Measurements from ENCODE around the gene GALNT1.

GALNT1 gene

DNA sequence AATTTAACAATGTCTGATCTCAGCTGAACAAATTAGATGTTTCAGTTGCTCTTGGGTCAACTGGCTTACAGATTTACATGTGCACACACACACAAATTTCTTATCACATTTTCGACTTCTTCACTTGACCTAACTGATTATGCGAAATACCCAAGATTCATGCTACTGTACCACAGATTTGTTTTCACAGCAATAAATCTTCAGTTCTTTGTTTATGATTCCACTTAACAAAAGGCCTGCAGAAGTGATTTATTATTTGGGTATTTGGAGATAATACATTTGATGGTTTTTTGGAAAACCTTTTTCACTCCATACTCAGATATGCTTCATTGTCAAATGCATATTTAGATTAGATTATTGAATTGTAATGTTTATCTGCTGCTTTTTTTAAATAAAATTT is 129.0 kb downstream of the GALNT1 start:
- no peak for DNase-seq (ENCODE audit: low read depth, low spot score)
- Histone ChIP-seq H3K4me3 (ENCODE audit: low read length) (no peak overlapping the region), H3K27ac (ENCODE audit: low read length) (no peak overlapping the region), H3K9me3 (ENCODE audit: control insufficient read depth, insufficient read depth, low read length) (no peaks in the 10 kb centered on the region), H3K27me3 (ENCODE audit: control insufficient read depth, insufficient read depth, low read length) (no peaks in the 10 kb centered on the region), H3K36me3 (ENCODE audit: control insufficient read depth, insufficient read depth, low read length) (no peaks in the 10 kb centered on the region), H3K4me1 (ENCODE audit: control insufficient read depth, insufficient read depth, low read length) (no peaks in the 10 kb centered on the region)
- no CpG with 5 or more reads among the region's 2 CpGs for WGBS (ENCODE audit: insufficient coverage, insufficient read length)

DNA sequence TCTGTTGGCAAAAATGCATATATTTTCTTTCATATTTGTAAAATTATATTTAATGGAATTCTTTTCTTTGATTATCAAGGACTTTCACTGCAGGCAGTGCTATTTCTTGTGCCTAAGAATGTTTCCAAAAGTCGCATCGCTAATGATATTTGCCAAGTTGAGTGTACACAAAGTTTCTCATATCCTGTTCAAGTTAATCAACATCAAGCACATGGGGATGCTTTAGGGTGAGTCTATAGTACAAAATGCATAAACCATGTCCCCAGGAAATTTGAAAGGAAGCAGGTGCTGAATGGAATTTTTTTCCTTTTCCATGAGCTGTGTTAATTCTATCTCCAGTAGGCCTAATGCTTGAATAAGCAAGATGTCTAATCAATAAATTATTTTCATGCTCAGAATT is 129.7 kb downstream of the GALNT1 start:
- no peak overlapping the region for H3K27ac ChIP-seq (ENCODE audit: low read length)
- no peaks in the 10 kb centered on the region for H3K9me3 ChIP-seq (ENCODE audit: control insufficient read depth, insufficient read depth, low read length)
- H3K36me3 ChIP-seq (ENCODE audit: control insufficient read depth, insufficient read depth, low read length), result no peaks in the 10 kb centered on the region
- DNase-seq (ENCODE audit: low read depth, low spot score), result no peak
- no peaks in the 10 kb centered on the region for H3K4me1 ChIP-seq (ENCODE audit: control insufficient read depth, insufficient read depth, low read length)
- no CpG with 5 or more reads among the region's 2 CpGs for WGBS (ENCODE audit: insufficient coverage, insufficient read length)
- H3K27me3 ChIP-seq (ENCODE audit: control insufficient read depth, insufficient read depth, low read length), result no peaks in the 10 kb centered on the region
- H3K4me3 ChIP-seq (ENCODE audit: low read length), result no peak overlapping the region

DNA sequence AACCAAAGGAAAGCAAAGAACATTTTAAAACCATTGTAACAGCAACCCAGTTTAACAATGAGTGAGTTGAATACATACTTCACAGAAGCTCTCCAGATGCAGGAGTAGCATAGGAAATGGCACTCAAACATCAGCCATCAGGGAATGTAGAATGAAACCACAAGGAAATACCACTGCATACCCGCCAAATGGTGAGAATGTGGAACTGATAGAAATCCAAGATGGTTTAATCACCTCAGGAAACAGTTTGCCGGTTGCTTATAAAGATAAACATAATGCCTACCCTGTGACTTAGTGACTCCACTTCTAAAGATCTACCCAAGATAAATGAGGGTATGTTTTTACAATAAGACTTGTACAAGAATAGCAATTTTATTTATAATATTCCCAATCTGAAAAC is 132.0 kb downstream of the GALNT1 start:
- H3K27me3 ChIP-seq (ENCODE audit: control insufficient read depth, insufficient read depth, low read length), result no peaks in the 10 kb centered on the region
- no peak overlapping the region for H3K27ac ChIP-seq (ENCODE audit: low read length)
- no peak for DNase-seq (ENCODE audit: low read depth, low spot score)
- no CpG with 5 or more reads among the region's 2 CpGs for WGBS (ENCODE audit: insufficient coverage, insufficient read length)
- H3K36me3 ChIP-seq (ENCODE audit: control insufficient read depth, insufficient read depth, low read length), result no peaks in the 10 kb centered on the region
- no peaks in the 10 kb centered on the region for H3K4me1 ChIP-seq (ENCODE audit: control insufficient read depth, insufficient read depth, low read length)
- no peaks in the 10 kb centered on the region for H3K9me3 ChIP-seq (ENCODE audit: control insufficient read depth, insufficient read depth, low read length)
- H3K4me3 ChIP-seq (ENCODE audit: low read length), result no peak overlapping the region

DNA sequence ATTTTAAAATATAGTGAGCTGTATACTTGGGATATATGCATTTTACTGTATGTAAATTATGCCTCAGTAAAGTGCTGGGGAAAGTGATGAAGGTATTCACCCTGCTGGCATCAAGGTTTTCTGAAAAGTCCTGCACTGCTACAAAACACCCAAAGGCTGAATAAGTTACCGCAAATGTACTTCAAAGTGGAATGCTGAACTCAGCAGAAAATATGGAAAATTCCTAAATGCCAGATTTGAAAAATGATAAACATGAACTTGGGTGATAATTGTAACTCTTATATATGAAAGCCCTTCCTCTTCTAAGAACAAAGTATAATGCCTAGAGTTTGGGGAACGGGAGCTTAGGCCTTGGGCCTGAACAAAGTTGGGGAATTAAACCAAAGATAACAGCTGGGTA is 133.0 kb downstream of the GALNT1 start:
- no peaks in the 10 kb centered on the region for H3K9me3 ChIP-seq (ENCODE audit: control insufficient read depth, insufficient read depth, low read length)
- no peak overlapping the region for H3K27ac ChIP-seq (ENCODE audit: low read length)
- no peak overlapping the region for H3K4me3 ChIP-seq (ENCODE audit: low read length)
- no peaks in the 10 kb centered on the region for H3K27me3 ChIP-seq (ENCODE audit: control insufficient read depth, insufficient read depth, low read length)
- H3K36me3 ChIP-seq (ENCODE audit: control insufficient read depth, insufficient read depth, low read length), result no peaks in the 10 kb centered on the region
- no CpG with 5 or more reads among the region's 2 CpGs for WGBS (ENCODE audit: insufficient coverage, insufficient read length)
- no peaks in the 10 kb centered on the region for H3K4me1 ChIP-seq (ENCODE audit: control insufficient read depth, insufficient read depth, low read length)
- no peak for DNase-seq (ENCODE audit: low read depth, low spot score)

DNA sequence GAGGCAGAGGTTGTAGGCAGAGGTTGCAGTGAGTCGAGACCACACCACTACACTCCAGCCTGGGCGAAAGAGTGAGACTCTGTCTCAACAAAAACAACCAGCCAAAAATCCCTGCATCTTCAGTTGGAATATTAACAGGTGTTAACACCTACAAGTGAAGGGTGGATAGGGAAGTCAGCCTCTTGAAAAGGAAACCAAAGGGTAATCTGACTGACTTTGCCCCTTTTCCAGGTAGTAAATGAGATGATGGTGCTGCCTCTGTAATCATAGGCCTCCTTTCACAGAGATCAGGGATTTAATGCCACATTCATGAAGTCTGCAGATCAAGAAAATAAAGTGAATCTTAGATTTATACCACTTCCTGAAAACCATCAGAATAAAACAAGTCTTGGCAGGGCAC is 133.6 kb downstream of the GALNT1 start:
- no peak for DNase-seq (ENCODE audit: low read depth, low spot score)
- H3K4me1 ChIP-seq (ENCODE audit: control insufficient read depth, insufficient read depth, low read length), result no peaks in the 10 kb centered on the region
- H3K27ac ChIP-seq (ENCODE audit: low read length), result no peak overlapping the region
- no peaks in the 10 kb centered on the region for H3K27me3 ChIP-seq (ENCODE audit: control insufficient read depth, insufficient read depth, low read length)
- no peaks in the 10 kb centered on the region for H3K9me3 ChIP-seq (ENCODE audit: control insufficient read depth, insufficient read depth, low read length)
- no CpG with 5 or more reads among the region's 2 CpGs for WGBS (ENCODE audit: insufficient coverage, insufficient read length)
- no peak overlapping the region for H3K4me3 ChIP-seq (ENCODE audit: low read length)
- no peaks in the 10 kb centered on the region for H3K36me3 ChIP-seq (ENCODE audit: control insufficient read depth, insufficient read depth, low read length)

DNA sequence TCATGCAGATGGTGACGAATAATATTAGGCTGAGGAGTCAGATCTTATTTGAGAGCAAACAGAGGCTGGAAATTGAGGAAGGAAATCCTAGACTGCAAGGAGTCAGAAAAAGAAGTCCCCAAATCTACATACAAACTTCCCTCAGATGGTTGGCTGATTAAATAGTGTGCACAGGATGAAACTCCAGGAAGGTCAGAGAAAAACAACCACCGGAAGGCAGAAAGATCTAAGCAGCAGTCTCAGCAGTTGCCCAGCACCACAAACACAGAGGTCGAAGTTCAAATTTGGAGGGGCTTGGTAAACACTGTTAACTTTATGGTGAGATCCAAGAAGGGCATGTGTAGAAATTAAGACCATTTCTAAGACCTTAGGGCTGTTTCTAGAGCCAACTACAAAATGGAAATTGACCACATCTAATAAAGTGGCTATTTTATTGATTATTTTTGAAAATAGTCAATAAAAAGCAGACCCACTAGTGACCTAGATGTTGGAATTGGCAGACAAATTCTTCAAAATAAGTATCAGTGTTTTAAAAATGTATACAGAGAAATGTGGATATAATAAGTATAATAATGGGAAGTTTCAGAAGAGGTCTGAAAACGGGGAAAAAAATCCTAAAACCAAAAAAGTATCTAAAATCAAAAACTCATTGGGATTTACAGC is 134.8 kb downstream of the GALNT1 start:
- Histone ChIP-seq H3K36me3 (ENCODE audit: control insufficient read depth, insufficient read depth, low read length) (no peaks in the 10 kb centered on the region), H3K4me3 (ENCODE audit: low read length) (no peak overlapping the region), H3K27ac (ENCODE audit: low read length) (no peak overlapping the region), H3K27me3 (ENCODE audit: control insufficient read depth, insufficient read depth, low read length) (no peaks in the 10 kb centered on the region), H3K4me1 (ENCODE audit: control insufficient read depth, insufficient read depth, low read length) (no peaks in the 10 kb centered on the region), H3K9me3 (ENCODE audit: control insufficient read depth, insufficient read depth, low read length) (no peaks in the 10 kb centered on the region)
- WGBS (ENCODE audit: insufficient coverage, insufficient read length), result no CpG with 5 or more reads among the region's 4 CpGs
- no peak for DNase-seq (ENCODE audit: low read depth, low spot score)

DNA sequence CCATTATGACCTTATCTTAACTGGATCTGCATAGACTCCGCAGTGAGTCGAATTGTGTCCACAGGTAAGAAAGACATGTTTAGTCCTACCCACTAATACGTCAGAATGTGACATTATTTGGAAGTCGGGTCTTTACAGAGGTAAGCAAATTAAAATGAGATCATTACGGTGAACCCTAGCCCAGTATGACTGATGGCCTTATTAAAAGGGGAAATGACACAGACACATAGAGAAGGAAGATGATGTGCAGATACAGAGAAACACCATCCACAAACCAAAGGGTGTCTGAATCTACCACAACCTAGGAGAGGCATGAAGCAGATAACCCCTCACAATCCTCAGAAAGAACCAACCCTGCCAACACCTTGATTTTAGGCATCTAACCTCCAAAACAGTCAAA is 135.6 kb downstream of the GALNT1 start:
- Histone ChIP-seq H3K9me3 (ENCODE audit: control insufficient read depth, insufficient read depth, low read length) (no peaks in the 10 kb centered on the region), H3K4me1 (ENCODE audit: control insufficient read depth, insufficient read depth, low read length) (no peaks in the 10 kb centered on the region), H3K27me3 (ENCODE audit: control insufficient read depth, insufficient read depth, low read length) (no peaks in the 10 kb centered on the region), H3K36me3 (ENCODE audit: control insufficient read depth, insufficient read depth, low read length) (no peaks in the 10 kb centered on the region), H3K27ac (ENCODE audit: low read length) (no peak overlapping the region), H3K4me3 (ENCODE audit: low read length) (no peak overlapping the region)
- WGBS (ENCODE audit: insufficient coverage, insufficient read length), result no CpG with 5 or more reads among the region's 5 CpGs
- no peak for DNase-seq (ENCODE audit: low read depth, low spot score)

DNA sequence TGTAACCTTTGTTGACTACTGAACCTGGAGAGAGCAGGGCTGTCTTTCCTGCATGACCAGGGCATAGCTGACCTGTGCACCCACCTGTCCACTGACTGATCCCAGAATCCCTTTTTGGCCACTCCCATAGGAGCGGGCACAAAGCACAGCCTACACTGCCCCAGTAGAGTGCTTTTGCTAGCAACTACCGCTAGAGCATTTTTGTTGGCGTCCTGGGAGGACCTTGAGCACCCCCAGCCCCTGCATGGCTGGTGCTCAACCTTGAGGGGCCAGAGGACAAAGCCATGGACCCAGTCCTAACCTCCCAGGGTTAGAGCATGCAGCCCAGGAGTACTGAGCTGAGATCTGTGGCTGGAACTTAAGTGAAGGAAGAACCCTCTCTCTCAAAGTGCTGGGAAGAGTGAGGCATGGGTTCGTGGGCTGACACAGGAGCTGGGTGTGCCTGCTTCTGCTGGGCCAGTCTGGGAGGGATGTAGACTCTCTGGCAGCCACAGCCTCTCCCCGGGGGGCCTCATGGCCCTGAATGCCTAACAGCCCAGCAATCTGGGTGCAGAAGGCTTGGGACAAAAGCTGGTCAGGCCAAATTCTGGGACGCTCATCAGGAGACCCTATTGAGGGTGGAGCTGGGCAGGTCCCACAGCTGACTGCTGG is 140.0 kb downstream of the GALNT1 start:
- WGBS (ENCODE audit: insufficient coverage, insufficient read length), result no CpG with 5 or more reads among the region's 6 CpGs
- Histone ChIP-seq H3K27me3 (ENCODE audit: control insufficient read depth, insufficient read depth, low read length) (no peaks in the 10 kb centered on the region), H3K4me1 (ENCODE audit: control insufficient read depth, insufficient read depth, low read length) (no peaks in the 10 kb centered on the region), H3K9me3 (ENCODE audit: control insufficient read depth, insufficient read depth, low read length) (no peaks in the 10 kb centered on the region), H3K4me3 (ENCODE audit: low read length) (no peak overlapping the region), H3K36me3 (ENCODE audit: control insufficient read depth, insufficient read depth, low read length) (no peaks in the 10 kb centered on the region), H3K27ac (ENCODE audit: low read length) (no peak overlapping the region)
- no peak for DNase-seq (ENCODE audit: low read depth, low spot score)

DNA sequence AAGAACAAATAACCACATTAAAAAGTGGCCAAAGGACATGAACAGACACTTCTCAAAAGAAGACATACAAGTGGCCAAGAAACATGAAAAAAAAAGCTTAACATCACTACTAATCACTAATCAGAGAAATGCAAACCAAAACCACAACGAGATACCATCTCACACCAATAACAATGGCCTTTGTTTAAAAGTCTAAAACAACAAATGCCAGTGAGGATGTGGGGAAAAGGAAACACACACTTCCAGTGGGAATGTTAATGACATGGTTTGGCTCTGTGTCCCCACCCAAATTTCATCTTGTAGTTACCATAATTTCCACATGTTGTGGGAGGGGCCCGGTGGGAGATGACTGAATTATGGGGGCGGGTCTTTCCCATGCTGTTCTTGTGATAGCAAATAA is 147.1 kb downstream of the GALNT1 start:
- no peaks in the 10 kb centered on the region for H3K4me1 ChIP-seq (ENCODE audit: control insufficient read depth, insufficient read depth, low read length)
- H3K4me3 ChIP-seq (ENCODE audit: low read length), result no peak overlapping the region
- H3K27ac ChIP-seq (ENCODE audit: low read length), result no peak overlapping the region
- no peaks in the 10 kb centered on the region for H3K36me3 ChIP-seq (ENCODE audit: control insufficient read depth, insufficient read depth, low read length)
- no peak for DNase-seq (ENCODE audit: low read depth, low spot score)
- no peaks in the 10 kb centered on the region for H3K27me3 ChIP-seq (ENCODE audit: control insufficient read depth, insufficient read depth, low read length)
- H3K9me3 ChIP-seq (ENCODE audit: control insufficient read depth, insufficient read depth, low read length), result no peaks in the 10 kb centered on the region
- no CpG with 5 or more reads among the region's 3 CpGs for WGBS (ENCODE audit: insufficient coverage, insufficient read length)

DNA sequence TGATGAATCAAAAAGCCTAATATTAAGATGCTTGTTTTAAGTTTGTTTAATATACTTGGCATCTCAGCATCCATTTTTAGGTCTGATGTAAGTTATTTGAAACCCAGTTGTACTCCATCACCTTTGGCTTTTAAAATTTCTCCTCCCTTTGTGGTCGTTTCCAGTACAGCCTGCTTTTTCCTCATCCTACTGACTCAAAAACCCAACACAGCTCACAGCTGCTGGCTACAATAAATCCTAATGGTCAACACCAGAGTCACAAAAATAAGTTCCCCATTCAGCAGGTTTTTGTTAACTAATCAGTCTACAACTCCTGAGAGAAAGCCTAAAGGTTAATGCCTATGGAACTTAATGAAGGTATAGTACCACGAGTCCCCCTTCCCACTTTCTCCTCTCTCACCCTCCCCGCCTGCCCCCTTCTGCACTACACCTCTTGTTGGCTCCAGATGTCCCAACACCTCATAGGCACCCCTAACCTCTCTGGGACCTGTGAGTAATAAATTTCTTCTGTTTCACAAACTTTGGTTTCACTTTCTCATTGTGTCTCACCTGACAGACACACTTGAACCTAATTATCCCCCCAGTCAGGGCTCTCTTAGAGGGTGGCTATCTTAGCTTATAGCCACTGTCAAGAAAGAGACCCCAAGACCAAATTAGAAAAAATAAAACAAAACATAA is 148.6 kb downstream of the GALNT1 start:
- no peak for DNase-seq (ENCODE audit: low read depth, low spot score)
- Histone ChIP-seq H3K4me1 (ENCODE audit: control insufficient read depth, insufficient read depth, low read length) (no peaks in the 10 kb centered on the region), H3K27ac (ENCODE audit: low read length) (no peak overlapping the region), H3K27me3 (ENCODE audit: control insufficient read depth, insufficient read depth, low read length) (no peaks in the 10 kb centered on the region), H3K4me3 (ENCODE audit: low read length) (no peak overlapping the region), H3K9me3 (ENCODE audit: control insufficient read depth, insufficient read depth, low read length) (no peaks in the 10 kb centered on the region), H3K36me3 (ENCODE audit: control insufficient read depth, insufficient read depth, low read length) (no peaks in the 10 kb centered on the region)
- WGBS (ENCODE audit: insufficient coverage, insufficient read length), result no CpG with 5 or more reads among the region's 3 CpGs
